Caki2 (cell line): ENCODE results near the gene NFIB. TPM values are rescaled to one million over a fixed set of nuclear protein-coding genes. Genes with fewer than 3 reads are reported as not detected.

Experiments used
- DNase-seq: peaks from one replicate; pipeline ENCODE4 v3.0.0-alpha.2; 2015; ENCODE audit warnings: low read depth
- in situ Hi-C: cut with HindIII; loops from 2 replicates; pipeline ENCODE4 v1.10.0; 2016; ENCODE audit warnings: low sequenced_read_pairs, low pct_unique_long_range_greater_than_20kb, mixed read lengths
- total RNA-seq: library from RNA; depleted of rRNA; stranded (reverse); fragments of >200 nt; shearing (Covaris generic); gene quantifications from 2 replicates; pipeline ENCODE4 v1.2.3, GENCODE V29; 2014; ENCODE audit warnings: low replicate concordance

Gene NFIB
- total RNA-seq, 1 experiment from 2014 or later = 15.4 TPM

- peak; percentile 48 for DNase-seq
Observed at GRCh38 chr9:14312719-14313377, 1.1 kb downstream of the NFIB start.

GRCh38 chr9:14311956-14312685 lies 1.8 kb downstream of the NFIB start:
- peak; percentile 45 for DNase-seq
- in situ Hi-C loops = no loop called here

More at GRCh38 chr9:14312719-14313377, 1.1 kb downstream of the NFIB start:
- in situ Hi-C loops = no loop called here

- peak; percentile 29 for DNase-seq
- in situ Hi-C loops = no loop called here
Observed at GRCh38 chr9:14311171-14311949, 2.6 kb downstream of the NFIB start.

GRCh38 chr9:14310311-14310710 lies 3.6 kb downstream of the NFIB start:
- no peak for DNase-seq
- in situ Hi-C loops = no loop called here

GRCh38 chr9:14309403-14309802 lies 4.5 kb downstream of the NFIB start:
- in situ Hi-C loops = no loop called here
- peak; percentile 71 for DNase-seq

- in situ Hi-C loops = no loop called here
- DNase-seq = peak; percentile 51
Observed at GRCh38 chr9:14308853-14309145, 5.1 kb downstream of the NFIB start.

GRCh38 chr9:14307989-14308852 lies 5.7 kb downstream of the NFIB start:
- in situ Hi-C loops = no loop called here
- peak; percentile 69 for DNase-seq

GRCh38 chr9:14306672-14307660 lies 7.0 kb downstream of the NFIB start:
- DNase-seq = peak; percentile 65
- in situ Hi-C loops = no loop called here

- no peak for DNase-seq
- in situ Hi-C loops = no loop called here
Observed at GRCh38 chr9:14306188-14306587, 7.8 kb downstream of the NFIB start.

GRCh38 chr9:14304259-14304658 lies 9.7 kb downstream of the NFIB start:
- DNase-seq = no peak
- in situ Hi-C loops = no loop called here

- in situ Hi-C loops = no loop called here
- DNase-seq = no peak
Observed at GRCh38 chr9:14303521-14303920, 10.4 kb downstream of the NFIB start.

GRCh38 chr9:14303100-14303499 lies 10.8 kb downstream of the NFIB start:
- in situ Hi-C loops = no loop called here
- DNase-seq = no peak

GRCh38 chr9:14302405-14302804 lies 11.5 kb downstream of the NFIB start:
- DNase-seq = no peak
- in situ Hi-C loops = no loop called here

- in situ Hi-C loops = no loop called here
- DNase-seq = no peak
Observed at GRCh38 chr9:14301583-14302021, 12.3 kb downstream of the NFIB start.

GRCh38 chr9:14301006-14301405 lies 12.9 kb downstream of the NFIB start:
- in situ Hi-C loops = no loop called here
- no peak for DNase-seq

- in situ Hi-C loops = no loop called here
- DNase-seq = no peak
Observed at GRCh38 chr9:14300588-14300987, 13.4 kb downstream of the NFIB start.

GRCh38 chr9:14300040-14300439 lies 13.9 kb downstream of the NFIB start:
- DNase-seq = no peak
- in situ Hi-C loops = no loop called here
